Vagina (tissue), 2 donors: ENCODE measurements around the gene WARS2.

ENCODE experiments used
- CTCF ChIP-seq, 3 experiments: fragments of 450-650 bp in 2 of 3; fragments of 200-600 bp in 1 of 3; sonication (generic) in 1 of 3; IDR thresholded peaks; one replicate each; pipeline ENCODE4 v1.5.1; 2017 to 2019; ENCODE audit warnings: antibody characterized with exemption in 3 of 3, mild to moderate bottlenecking in 2 of 3, moderate library complexity in 2 of 3
- POLR2A ChIP-seq, 2 donors: fragments of 450-650 bp; IDR thresholded peaks; one replicate each; pipeline ENCODE4 v1.6.1; 2017; ENCODE audit warnings: antibody characterized with exemption in 2 of 2, mild to moderate bottlenecking in 2 of 2, moderate library complexity in 2 of 2
- POLR2AphosphoS5 ChIP-seq, 2 donors: sonication (generic); formaldehyde crosslinking; IDR thresholded peaks; one replicate each; pipeline ENCODE4 v1.9.0; 2017; ENCODE audit warnings: antibody characterized with exemption in 2 of 2, mild to moderate bottlenecking in 2 of 2, low read depth in 1 of 2; ENCODE audit not compliant: insufficient read depth in 1 of 2

DNA sequence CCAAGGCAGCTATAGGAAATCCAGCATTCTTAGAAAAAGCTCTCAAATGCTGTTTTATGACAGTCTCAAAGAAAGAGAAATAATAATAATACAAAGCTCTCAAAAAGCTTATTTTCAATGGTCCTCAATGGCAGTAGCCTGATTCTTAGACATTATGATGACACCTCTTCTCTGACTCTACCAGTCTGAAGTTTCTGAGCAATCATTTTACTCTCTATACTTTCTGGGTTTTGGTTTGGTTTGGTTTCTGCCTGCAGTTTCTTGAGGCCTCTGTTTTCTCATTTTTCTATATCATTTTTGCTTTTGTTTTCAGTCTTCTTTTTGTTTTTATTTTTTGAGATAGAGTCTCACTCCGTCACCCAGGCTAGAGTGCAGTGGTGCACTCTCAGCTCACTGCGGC, 102.1 kb downstream of the WARS2 start:
- TF ChIP-seq CTCF (IDR thresholded peaks at IDR 0.05) = no peak
- no peak for TF ChIP-seq POLR2AphosphoS5 (IDR thresholded peaks at IDR 0.05; ENCODE audit: insufficient read depth in 1 of 2, low read depth in 1 of 2)
- no peak for TF ChIP-seq POLR2A (IDR thresholded peaks at IDR 0.05)
